ENCODE results near the gene PTPMT1.

GRCh38 chr11:47533690-47534151, 31.7 kb upstream of the PTPMT1 start:
- TF ChIP-seq, protein P1, sequence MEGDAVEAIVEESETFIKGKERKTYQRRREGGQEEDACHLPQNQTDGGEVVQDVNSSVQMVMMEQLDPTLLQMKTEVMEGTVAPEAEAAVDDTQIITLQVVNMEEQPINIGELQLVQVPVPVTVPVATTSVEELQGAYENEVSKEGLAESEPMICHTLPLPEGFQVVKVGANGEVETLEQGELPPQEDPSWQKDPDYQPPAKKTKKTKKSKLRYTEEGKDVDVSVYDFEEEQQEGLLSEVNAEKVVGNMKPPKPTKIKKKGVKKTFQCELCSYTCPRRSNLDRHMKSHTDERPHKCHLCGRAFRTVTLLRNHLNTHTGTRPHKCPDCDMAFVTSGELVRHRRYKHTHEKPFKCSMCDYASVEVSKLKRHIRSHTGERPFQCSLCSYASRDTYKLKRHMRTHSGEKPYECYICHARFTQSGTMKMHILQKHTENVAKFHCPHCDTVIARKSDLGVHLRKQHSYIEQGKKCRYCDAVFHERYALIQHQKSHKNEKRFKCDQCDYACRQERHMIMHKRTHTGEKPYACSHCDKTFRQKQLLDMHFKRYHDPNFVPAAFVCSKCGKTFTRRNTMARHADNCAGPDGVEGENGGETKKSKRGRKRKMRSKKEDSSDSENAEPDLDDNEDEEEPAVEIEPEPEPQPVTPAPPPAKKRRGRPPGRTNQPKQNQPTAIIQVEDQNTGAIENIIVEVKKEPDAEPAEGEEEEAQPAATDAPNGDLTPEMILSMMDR (IDR thresholded peaks at IDR 0.05) = no peak
- TF ChIP-seq POLR2A (IDR thresholded peaks at IDR 0.05) = no peak
